PC-3 (cell line): ENCODE results near the gene ZNF554. TPM values are rescaled to one million over a fixed set of nuclear protein-coding genes. Genes with fewer than 3 reads are reported as not detected.
"Not testable (repeated sequence)": the region's sequence is repeated elsewhere in the genome, so short reads cannot be mapped to it uniquely, and the experiment has no call there.

Source experiments
- ATAC-seq: fragments of 200-7000 bp; cut with Tn5 transposase; 2 replicates; pipeline ENCODE4 v1.9.1; 2020; ENCODE audit warnings: mild to moderate bottlenecking, moderate library complexity
- BruUV-seq: library from RNA; stranded (reverse); fragments of 400-500 nt; replicated peaks from 2 replicates; lab custom pipeline; 2021; lab: Mats Ljungman, UMichigan
- CTCF ChIA-PET: fragments of 300-600 bp; sonication (Branson Sonifier 250); formaldehyde crosslinking; loops from one replicate; lab custom pipeline; 2022; ENCODE audit warnings: antibody characterized with exemption; lab: Charles Lee
- POLR2A ChIA-PET: fragments of 300-600 bp; sonication (Branson Sonifier 250); formaldehyde crosslinking; loops from one replicate; lab custom pipeline; 2022; ENCODE audit warnings: antibody characterized with exemption; ENCODE audit not compliant: unreplicated experiment; lab: Charles Lee
- DNase-seq: peaks from one replicate; pipeline ENCODE4 v3.0.0-alpha.2; 2015
- H2AFZ ChIP-seq: fragments of 300-600 bp; sonication (generic); 2 replicates; pipeline ENCODE4 v1.6.0; 2016; ENCODE audit warnings: antibody characterized with exemption, low read length
- H3F3A ChIP-seq: fragments of 300-600 bp; sonication (generic); one replicate; pipeline ENCODE4 v1.6.0; 2017; ENCODE audit warnings: antibody characterized with exemption, low read length, control low read depth, mild to moderate bottlenecking; ENCODE audit not compliant: unreplicated experiment
- H3K27ac ChIP-seq: fragments of 300-600 bp; sonication (generic); 2 replicates; pipeline ENCODE4 v1.5.1; 2016; ENCODE audit warnings: mild to moderate bottlenecking, low read length
- H3K27me3 ChIP-seq: fragments of 300-600 bp; sonication (generic); 2 replicates; pipeline ENCODE4 v1.6.1; 2016; ENCODE audit warnings: low read length, mixed read lengths
- H3K36me3 ChIP-seq: fragments of 300-600 bp; sonication (generic); 2 replicates; pipeline ENCODE4 v1.6.1; 2016; ENCODE audit warnings: low read depth, mixed run types, low read length, mixed read lengths
- H3K4me1 ChIP-seq: fragments of 300-600 bp; sonication (generic); 2 replicates; pipeline ENCODE4 v1.5.1; 2016; ENCODE audit warnings: low read length; ENCODE audit not compliant: insufficient read depth
- H3K4me2 ChIP-seq: fragments of 300-600 bp; sonication (generic); 2 replicates; pipeline ENCODE4 v1.6.0; 2016; ENCODE audit warnings: low read length
- H3K4me3 ChIP-seq: fragments of 300-600 bp; sonication (generic); 2 replicates; pipeline ENCODE4 v1.5.1; 2016; ENCODE audit warnings: mild to moderate bottlenecking, low read length, mixed read lengths
- H3K79me2 ChIP-seq: fragments of 300-600 bp; sonication (generic); 2 replicates; pipeline ENCODE4 v1.6.1; 2017; ENCODE audit warnings: low read length, mixed read lengths
- H3K9ac ChIP-seq: fragments of 300-600 bp; sonication (generic); 2 replicates; pipeline ENCODE4 v1.6.0; 2016; ENCODE audit warnings: mild to moderate bottlenecking, low read length
- H3K9me2 ChIP-seq: fragments of 300-600 bp; sonication (generic); replicated peaks from 2 replicates; pipeline ENCODE4 v1.6.1; 2016; ENCODE audit warnings: mixed run types, low read length, mixed read lengths
- H3K9me3 ChIP-seq: fragments of 300-600 bp; sonication (generic); 2 replicates; pipeline ENCODE4 v1.6.1; 2016; ENCODE audit warnings: low read length, mixed read lengths
- H4K20me1 ChIP-seq: fragments of 300-600 bp; sonication (generic); 2 replicates; pipeline ENCODE4 v1.6.1; 2016; ENCODE audit warnings: low read length, mixed read lengths
- CTCF ChIP-seq: fragments of 300-600 bp; sonication (generic); conservative IDR thresholded peaks from 2 replicates; pipeline ENCODE4 v1.5.1; 2017; ENCODE audit warnings: antibody characterized with exemption, low read depth, mild to moderate bottlenecking, low read length
- EZH2 ChIP-seq: fragments of 300-600 bp; sonication (generic); IDR thresholded peaks from one replicate; pipeline ENCODE4 v1.6.1; 2017; ENCODE audit warnings: antibody characterized with exemption, mild to moderate bottlenecking, low read length; ENCODE audit not compliant: unreplicated experiment
- EZH2phosphoT487 ChIP-seq: fragments of 300-600 bp; sonication (generic); IDR thresholded peaks from 2 replicates; pipeline ENCODE4 v1.6.1; 2018; ENCODE audit warnings: mild to moderate bottlenecking, antibody characterized with exemption, low read length, borderline replicate concordance
- intact Hi-C: fragments of 100-400 bp; cut with micrococcal nuclease; formaldehyde crosslinking; loops from 2 replicates; pipeline ENCODE4 v1.9.0; 2023
- total RNA-seq: library from RNA; depleted of rRNA; stranded (reverse); fragments of >200 nt; gene quantifications from 2 replicates; pipeline ENCODE4 v1.2.3, GENCODE V29; 2014

Gene ZNF554
- total RNA-seq, 1 experiment from 2014 or later, result 2.3 TPM

GRCh38 chr19:2791876-2792275 lies 27.8 kb upstream of the ZNF554 start:
- H3K9me2 ChIP-seq, result no peaks in the 10 kb centered on the region
- intact Hi-C loops, result no loop called here
- H3K79me2 ChIP-seq, result peaks cover 27% of the 10 kb centered on the region
- no peaks in the 10 kb centered on the region for H4K20me1 ChIP-seq
- TF ChIP-seq EZH2 (no peak), EZH2phosphoT487 (no peak), CTCF (no peak)
- H3K9me3 ChIP-seq, result no peaks in the 10 kb centered on the region
- DNase-seq (no peak), ATAC-seq (no peak)
- no peaks in the 10 kb centered on the region for H3K4me1 ChIP-seq
- no peak overlapping the region for H3K9ac ChIP-seq
- H3K36me3 ChIP-seq, result no peaks in the 10 kb centered on the region; the same call in 1 of the 2 replicates
- no peak overlapping the region for H3K4me2 ChIP-seq
- no peaks in the 10 kb centered on the region for H3F3A ChIP-seq
- ChIA-PET CTCF (no interaction called here), POLR2A (no interaction called here)
- H3K27ac ChIP-seq, result no peak overlapping the region
- H2AFZ ChIP-seq, result no peak overlapping the region
- no TSS peak for BruUV-seq
- H3K4me3 ChIP-seq, result no peak overlapping the region
- no peaks in the 10 kb centered on the region for H3K27me3 ChIP-seq

- H3K9me2 ChIP-seq, DNase-seq, H3K4me2 ChIP-seq, H3K27ac ChIP-seq, H3K9ac ChIP-seq, H3K9me3 ChIP-seq, H3K27me3 ChIP-seq, H4K20me1 ChIP-seq, intact Hi-C loops, CTCF ChIA-PET, H3K36me3 ChIP-seq, H3K4me3 ChIP-seq, BruUV-seq, H3F3A ChIP-seq, H2AFZ ChIP-seq, ATAC-seq, POLR2A ChIA-PET, H3K4me1 ChIP-seq: not testable (repeated sequence)
- peaks cover 19% of the 10 kb centered on the region for H3K79me2 ChIP-seq
These were observed 27.0 kb upstream of the ZNF554 start for GRCh38 chr19:2792666-2793065.

GRCh38 chr19:2793126-2793525 lies 26.5 kb upstream of the ZNF554 start:
- ChIA-PET CTCF (no interaction called here), POLR2A (no interaction called here)
- DNase-seq (no peak), ATAC-seq (no peak)
- H3K4me1 ChIP-seq, result no peaks in the 10 kb centered on the region
- H3K27me3 ChIP-seq, result no peaks in the 10 kb centered on the region
- no peak for TF ChIP-seq EZH2
- no peak for TF ChIP-seq CTCF
- H3K9ac ChIP-seq, result no peak overlapping the region
- H3K36me3 ChIP-seq, result no peaks in the 10 kb centered on the region; the same call in 1 of the 2 replicates
- H3K9me2 ChIP-seq, result no peaks in the 10 kb centered on the region
- no peaks in the 10 kb centered on the region for H3F3A ChIP-seq
- peaks cover 14% of the 10 kb centered on the region for H3K79me2 ChIP-seq
- H3K4me3 ChIP-seq, result no peak overlapping the region
- intact Hi-C loops, result no loop called here
- no peak overlapping the region for H3K27ac ChIP-seq
- no peak overlapping the region for H3K4me2 ChIP-seq
- H4K20me1 ChIP-seq, result no peaks in the 10 kb centered on the region
- no TSS peak for BruUV-seq
- H3K9me3 ChIP-seq, result no peaks in the 10 kb centered on the region
- H2AFZ ChIP-seq, result no peak overlapping the region
